Fibroblast of lung (primary cell): ENCODE results near the gene TMC2. TPM values are rescaled to one million over a fixed set of nuclear protein-coding genes. Genes with fewer than 3 reads are reported as not detected.

ENCODE experiments used
- DNase-seq, 2 donors: peaks; one replicate each; pipeline versions ENCODE4 v3.0.0 to v3.0.0-alpha.2; 2010; ENCODE audit warnings: low read depth in 2 of 2
- H2AFZ ChIP-seq: 2 replicates; pipeline ENCODE4 v1.5.1; 2012; ENCODE audit warnings: low read length, control low read depth, inconsistent platforms
- H3K27ac ChIP-seq: 2 replicates; pipeline ENCODE4 v1.5.1; 2011; ENCODE audit warnings: low read length, control low read depth; ENCODE audit not compliant: insufficient read depth
- H3K27me3 ChIP-seq: 2 replicates; pipeline ENCODE4 v1.5.1; 2011; ENCODE audit warnings: mild to moderate bottlenecking, low read length; ENCODE audit not compliant: control insufficient read depth, insufficient read depth
- H3K36me3 ChIP-seq: 2 replicates; pipeline ENCODE4 v1.5.1; 2011; ENCODE audit warnings: low read length; ENCODE audit not compliant: control insufficient read depth, insufficient read depth
- H3K4me1 ChIP-seq: 2 replicates; pipeline ENCODE4 v1.5.1; 2011; ENCODE audit warnings: low read length; ENCODE audit not compliant: control insufficient read depth, insufficient read depth; ENCODE audit errors: extremely low read depth
- H3K4me2 ChIP-seq: 2 replicates; pipeline ENCODE4 v1.5.1; 2011; ENCODE audit warnings: low read length, control low read depth; ENCODE audit not compliant: insufficient read depth; ENCODE audit errors: extremely low read depth
- H3K4me3 ChIP-seq, 4 experiments: fragments of 200-600 bp in 1 of 4; sonication (generic) in 1 of 4; replicated peaks in 1 of 4; 2 replicates each; pipeline ENCODE4 v1.5.1; 2011 to 2016; ENCODE audit warnings: low read length in 4 of 4, low read depth in 3 of 4, mild to moderate bottlenecking in 3 of 4, control low read depth in 2 of 4, inconsistent platforms in 1 of 4, mixed read lengths in 1 of 4; ENCODE audit not compliant: insufficient read depth in 1 of 4; ENCODE audit errors: control extremely low read depth in 1 of 4
- H3K79me2 ChIP-seq: 2 replicates; pipeline ENCODE4 v1.5.1; 2012; ENCODE audit warnings: mild to moderate bottlenecking, low read length, inconsistent platforms; ENCODE audit not compliant: control insufficient read depth, insufficient read depth
- H3K9ac ChIP-seq: 2 replicates; pipeline ENCODE4 v1.5.1; 2011; ENCODE audit warnings: mild to moderate bottlenecking, low read length, control low read depth; ENCODE audit not compliant: insufficient read depth
- H3K9me3 ChIP-seq: 2 replicates; pipeline ENCODE4 v1.5.1; 2012; ENCODE audit warnings: low read depth, low read length; ENCODE audit not compliant: control insufficient read depth, insufficient read depth
- H4K20me1 ChIP-seq: 2 replicates; pipeline ENCODE4 v1.5.1; 2011; ENCODE audit warnings: low read length; ENCODE audit not compliant: control insufficient read depth, insufficient read depth; ENCODE audit errors: extremely low read depth
- EZH2 ChIP-seq: IDR thresholded peaks from 2 replicates; pipeline ENCODE4 v1.5.1; 2012; ENCODE audit warnings: low read length, control low read depth, mild to moderate bottlenecking; ENCODE audit errors: missing control alignments
- polyA plus RNA-seq, 2 donors: library from polyadenylated mRNA; depleted of rRNA in 1 of 2; stranded (reverse) in 1 of 2; unstranded in 1 of 2; fragments of >200 nt; gene quantifications; 2 replicates each; pipeline ENCODE4 v1.2.1, GENCODE V29; 2011 to 2012; ENCODE audit warnings: missing spikeins in 1 of 2
- total RNA-seq: library from RNA; depleted of rRNA; stranded (reverse); fragments of >200 nt; gene quantifications from 2 replicates; pipeline ENCODE4 v1.2.1, GENCODE V29; 2014
- TF ChIP-seq, protein P1 (sequence below), 2 donors: IDR thresholded peaks in 1 of 2; conservative IDR thresholded peaks in 1 of 2; 1 replicate in 1 of 2; 2 replicates in 1 of 2; pipeline ENCODE4 v1.5.1; 2011 to 2012; ENCODE audit warnings: low read length in 2 of 2, control low read depth in 1 of 2, inconsistent platforms in 1 of 2, low read depth in 1 of 2, mild to moderate bottlenecking in 1 of 2

Gene TMC2
- total and polyA plus RNA-seq, 2 donors (not counting 1 experiment from before 2014, with no cell fraction given): under 0.01 TPM; not detected in 1

DNA sequence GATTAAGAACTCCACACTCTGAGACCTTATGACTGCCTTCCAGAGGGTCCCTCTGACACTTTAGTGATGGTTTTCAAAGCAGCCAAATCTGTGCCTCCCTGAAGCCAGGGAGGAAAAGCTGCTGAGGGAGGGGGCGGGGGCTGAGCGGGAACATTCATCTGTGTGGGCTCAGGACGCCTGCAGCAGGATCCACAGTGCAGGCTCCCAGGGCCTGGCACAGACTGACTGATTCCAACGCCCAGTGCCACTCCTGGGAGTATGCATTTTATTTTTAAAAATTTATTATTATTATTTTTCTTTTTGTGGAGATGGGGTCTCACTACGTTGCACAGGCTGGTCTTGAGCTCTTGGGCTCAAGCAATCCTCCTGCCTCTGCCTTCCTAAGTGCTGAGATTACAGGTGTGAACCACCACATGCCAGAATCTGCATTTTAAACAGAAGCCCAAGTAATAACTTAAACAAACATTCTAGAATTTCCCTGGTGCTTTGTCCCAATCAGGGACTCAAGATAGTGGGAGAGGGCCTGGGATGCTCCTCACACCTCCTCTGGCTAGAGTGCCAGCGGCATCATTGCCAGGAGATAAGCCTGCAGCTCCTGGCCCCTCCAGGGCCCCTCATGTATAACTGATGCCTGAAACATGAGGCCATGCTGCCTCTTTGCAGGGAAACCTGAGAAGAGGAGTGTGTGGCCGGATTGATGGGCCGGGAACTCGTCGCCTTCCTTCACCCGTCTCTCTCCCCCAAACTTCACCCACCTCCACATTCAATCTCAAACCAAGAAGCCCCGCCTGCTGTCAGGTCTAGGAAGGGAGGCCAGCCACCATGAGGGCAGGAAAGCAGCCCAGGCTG lies 438 bp upstream of the TMC2 start:
- no peak for DNase-seq
- no peak overlapping the region for H2AFZ ChIP-seq
- no peaks in the 10 kb centered on the region for H3K79me2 ChIP-seq
- no peak overlapping the region for H3K9ac ChIP-seq
- H3K4me3 ChIP-seq: no peak overlapping the region
- peaks cover 27% of the 10 kb centered on the region for H3K27me3 ChIP-seq
- no peaks in the 10 kb centered on the region for H4K20me1 ChIP-seq
- H3K4me1 ChIP-seq: no peaks in the 10 kb centered on the region
- H3K36me3 ChIP-seq: no peaks in the 10 kb centered on the region
- no peak overlapping the region for H3K4me2 ChIP-seq
- no peak overlapping the region for H3K27ac ChIP-seq
- TF ChIP-seq EZH2: no peak
- H3K9me3 ChIP-seq: no peaks in the 10 kb centered on the region

DNA sequence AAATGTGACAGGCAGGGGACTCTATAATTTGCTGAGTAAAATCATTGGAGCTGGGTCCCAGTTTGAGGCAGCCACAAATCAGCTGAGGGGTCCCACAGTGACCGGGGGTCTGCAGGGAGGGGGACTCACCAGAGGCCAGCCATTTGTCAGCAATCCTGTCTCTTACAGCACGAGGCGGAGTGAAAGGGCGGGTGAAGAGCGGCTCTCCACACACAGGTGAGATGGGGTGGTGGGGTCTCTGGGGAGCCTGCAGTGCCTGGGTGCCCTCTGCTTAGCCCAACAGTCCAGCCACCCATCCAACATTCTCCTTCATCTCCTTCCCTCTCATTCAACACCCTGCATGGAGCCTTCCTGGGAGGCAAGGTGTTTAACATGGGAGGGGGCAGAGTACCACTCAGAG lies 728 bp downstream of the TMC2 start:
- Histone ChIP-seq H4K20me1 (no peaks in the 10 kb centered on the region), H3K36me3 (no peaks in the 10 kb centered on the region), H2AFZ (no peak overlapping the region), H3K79me2 (no peaks in the 10 kb centered on the region), H3K4me2 (no peak overlapping the region), H3K9ac (no peak overlapping the region), H3K4me3 (no peak overlapping the region), H3K9me3 (no peaks in the 10 kb centered on the region), H3K27me3 (peaks cover 21% of the 10 kb centered on the region), H3K4me1 (no peaks in the 10 kb centered on the region), H3K27ac (no peak overlapping the region)
- TF ChIP-seq EZH2: no peak
- TF ChIP-seq, protein P1, sequence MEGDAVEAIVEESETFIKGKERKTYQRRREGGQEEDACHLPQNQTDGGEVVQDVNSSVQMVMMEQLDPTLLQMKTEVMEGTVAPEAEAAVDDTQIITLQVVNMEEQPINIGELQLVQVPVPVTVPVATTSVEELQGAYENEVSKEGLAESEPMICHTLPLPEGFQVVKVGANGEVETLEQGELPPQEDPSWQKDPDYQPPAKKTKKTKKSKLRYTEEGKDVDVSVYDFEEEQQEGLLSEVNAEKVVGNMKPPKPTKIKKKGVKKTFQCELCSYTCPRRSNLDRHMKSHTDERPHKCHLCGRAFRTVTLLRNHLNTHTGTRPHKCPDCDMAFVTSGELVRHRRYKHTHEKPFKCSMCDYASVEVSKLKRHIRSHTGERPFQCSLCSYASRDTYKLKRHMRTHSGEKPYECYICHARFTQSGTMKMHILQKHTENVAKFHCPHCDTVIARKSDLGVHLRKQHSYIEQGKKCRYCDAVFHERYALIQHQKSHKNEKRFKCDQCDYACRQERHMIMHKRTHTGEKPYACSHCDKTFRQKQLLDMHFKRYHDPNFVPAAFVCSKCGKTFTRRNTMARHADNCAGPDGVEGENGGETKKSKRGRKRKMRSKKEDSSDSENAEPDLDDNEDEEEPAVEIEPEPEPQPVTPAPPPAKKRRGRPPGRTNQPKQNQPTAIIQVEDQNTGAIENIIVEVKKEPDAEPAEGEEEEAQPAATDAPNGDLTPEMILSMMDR (conservative IDR thresholded peaks at IDR 0.05 in 1 of 2, IDR thresholded peaks at IDR 0.05 in 1 of 2; ENCODE audit: low read depth in 1 of 2, low read length in 2 of 2): no peak
- no peak for DNase-seq

DNA sequence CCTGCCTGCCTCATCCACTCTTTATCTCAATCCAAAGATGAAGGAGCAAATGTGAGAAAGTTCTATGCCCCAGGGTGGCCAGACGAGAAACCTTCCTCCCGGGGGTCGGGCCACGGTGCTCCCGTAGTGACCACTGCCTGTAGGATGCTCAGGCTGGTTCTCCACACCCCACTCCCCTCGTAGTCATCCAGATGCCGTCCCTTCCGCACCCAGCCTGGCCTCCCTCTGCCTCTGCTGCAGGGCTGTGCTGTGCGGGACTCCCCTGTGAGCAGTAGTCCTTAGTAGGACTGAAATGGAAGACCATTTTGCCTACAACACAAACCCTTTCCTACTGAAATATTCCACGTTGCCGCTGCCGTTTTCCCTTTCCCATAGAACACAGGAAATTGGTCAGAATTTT lies 2.0 kb downstream of the TMC2 start:
- Histone ChIP-seq H3K4me3 (no peak overlapping the region), H3K79me2 (no peaks in the 10 kb centered on the region), H3K4me1 (no peaks in the 10 kb centered on the region), H3K36me3 (no peaks in the 10 kb centered on the region), H3K27me3 (peaks cover 18% of the 10 kb centered on the region), H3K9me3 (no peaks in the 10 kb centered on the region), H3K4me2 (no peak overlapping the region), H4K20me1 (no peaks in the 10 kb centered on the region), H3K27ac (no peak overlapping the region), H2AFZ (no peak overlapping the region), H3K9ac (no peak overlapping the region)
- TF ChIP-seq EZH2: no peak
- TF ChIP-seq, protein P1 (conservative IDR thresholded peaks at IDR 0.05 in 1 of 2, IDR thresholded peaks at IDR 0.05 in 1 of 2; ENCODE audit: low read depth in 1 of 2, low read length in 2 of 2): no peak
- no peak for DNase-seq
